MM.1S (cell line): ENCODE results near the gene PDE4B.

Source experiments
- EZH2 ChIP-seq: fragments of 300-600 bp; sonication (generic); optimal IDR thresholded peaks from 2 replicates; pipeline ENCODE3; 2017; ENCODE audit warnings: low read depth, mild to moderate bottlenecking, antibody characterized with exemption, low read length, mixed read lengths
- EZH2phosphoT487 ChIP-seq: fragments of 300-600 bp; sonication (generic); IDR thresholded peaks from 2 replicates; pipeline ENCODE4 v1.6.1; 2018; ENCODE audit warnings: antibody characterized with exemption, low read length
- TF ChIP-seq, protein P1 (sequence below): fragments of 300-600 bp; sonication (generic); IDR thresholded peaks from 2 replicates; pipeline ENCODE4 v1.5.1; 2016; ENCODE audit warnings: antibody characterized with exemption, low read length, mixed read lengths

GRCh38 chr1:66206563-66207144 lies 414.0 kb downstream of the PDE4B start:
- TF ChIP-seq, protein P1, sequence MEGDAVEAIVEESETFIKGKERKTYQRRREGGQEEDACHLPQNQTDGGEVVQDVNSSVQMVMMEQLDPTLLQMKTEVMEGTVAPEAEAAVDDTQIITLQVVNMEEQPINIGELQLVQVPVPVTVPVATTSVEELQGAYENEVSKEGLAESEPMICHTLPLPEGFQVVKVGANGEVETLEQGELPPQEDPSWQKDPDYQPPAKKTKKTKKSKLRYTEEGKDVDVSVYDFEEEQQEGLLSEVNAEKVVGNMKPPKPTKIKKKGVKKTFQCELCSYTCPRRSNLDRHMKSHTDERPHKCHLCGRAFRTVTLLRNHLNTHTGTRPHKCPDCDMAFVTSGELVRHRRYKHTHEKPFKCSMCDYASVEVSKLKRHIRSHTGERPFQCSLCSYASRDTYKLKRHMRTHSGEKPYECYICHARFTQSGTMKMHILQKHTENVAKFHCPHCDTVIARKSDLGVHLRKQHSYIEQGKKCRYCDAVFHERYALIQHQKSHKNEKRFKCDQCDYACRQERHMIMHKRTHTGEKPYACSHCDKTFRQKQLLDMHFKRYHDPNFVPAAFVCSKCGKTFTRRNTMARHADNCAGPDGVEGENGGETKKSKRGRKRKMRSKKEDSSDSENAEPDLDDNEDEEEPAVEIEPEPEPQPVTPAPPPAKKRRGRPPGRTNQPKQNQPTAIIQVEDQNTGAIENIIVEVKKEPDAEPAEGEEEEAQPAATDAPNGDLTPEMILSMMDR, result no peak
- no peak for TF ChIP-seq EZH2
- no peak for TF ChIP-seq EZH2phosphoT487
